Astrocyte of the cerebellum (primary cell): ENCODE measurements around the gene ZNF727.
"Not testable (repeated sequence)": the region's sequence is repeated elsewhere in the genome, so short reads cannot be mapped to it uniquely, and the experiment has no call there.

Experiments
- DNase-seq: peaks from one replicate; pipeline ENCODE4 v3.0.0-alpha.2; 2011; ENCODE audit warnings: low read depth
- H3K4me3 ChIP-seq: 2 replicates; pipeline ENCODE4 v1.5.1; 2011; ENCODE audit warnings: mild to moderate bottlenecking, low read depth, low read length, moderate library complexity
- in situ Hi-C: cut with HindIII; loops from 2 replicates; pipeline ENCODE4 v1.10.0; 2017; ENCODE audit warnings: low sequenced_read_pairs
- TF ChIP-seq, protein P1 (sequence below): IDR thresholded peaks from 2 replicates; pipeline ENCODE4 v1.5.1; 2012; ENCODE audit warnings: low read length, low read depth, moderate library complexity, mild to moderate bottlenecking; ENCODE audit errors: missing control alignments

The ZNF727 gene

DNA sequence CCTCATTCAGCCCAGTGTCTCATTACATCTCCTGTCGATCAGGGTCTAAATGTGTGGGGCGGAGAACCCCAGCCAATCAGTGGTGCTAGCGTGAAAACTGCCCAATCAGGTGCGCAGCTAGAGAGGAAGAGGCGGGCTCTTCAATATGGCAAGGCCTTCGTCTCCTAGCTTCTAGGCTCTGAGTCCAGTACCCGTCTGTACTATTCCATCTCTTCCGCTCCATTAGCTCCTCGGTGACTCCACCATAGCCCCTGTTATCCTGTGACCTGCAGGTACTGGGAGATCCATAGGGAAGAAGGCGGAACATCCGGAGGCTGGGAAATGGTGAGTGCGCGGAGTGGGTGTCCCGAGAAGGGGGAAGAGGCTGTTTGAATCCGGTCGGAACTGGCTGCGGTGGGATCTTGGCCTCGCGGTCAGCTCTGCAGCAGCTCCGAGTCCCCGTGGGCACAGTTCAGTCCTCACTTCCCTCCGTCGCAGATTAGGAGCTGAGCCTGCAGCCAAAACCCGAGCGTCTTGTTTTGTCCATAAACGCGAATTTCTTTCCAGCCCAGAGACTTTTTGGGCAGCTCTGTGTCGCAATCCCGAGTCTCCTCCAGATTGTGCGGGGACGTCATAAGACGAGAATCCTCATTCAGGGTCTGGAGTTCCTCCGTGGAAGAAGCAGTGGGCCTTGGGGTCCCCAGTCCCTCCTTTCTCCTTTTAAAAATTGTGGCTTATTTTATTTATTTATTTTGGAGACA is at the start of gene ZNF727:
Gene ZNF727, plus strand, starts transcription at position 134 of the 740 bp plus-strand sequence. Its CDS starts 188 bp downstream, at position 322.
- DNase-seq, result no peak
- in situ Hi-C loops, result no loop called here
- TF ChIP-seq, protein P1, sequence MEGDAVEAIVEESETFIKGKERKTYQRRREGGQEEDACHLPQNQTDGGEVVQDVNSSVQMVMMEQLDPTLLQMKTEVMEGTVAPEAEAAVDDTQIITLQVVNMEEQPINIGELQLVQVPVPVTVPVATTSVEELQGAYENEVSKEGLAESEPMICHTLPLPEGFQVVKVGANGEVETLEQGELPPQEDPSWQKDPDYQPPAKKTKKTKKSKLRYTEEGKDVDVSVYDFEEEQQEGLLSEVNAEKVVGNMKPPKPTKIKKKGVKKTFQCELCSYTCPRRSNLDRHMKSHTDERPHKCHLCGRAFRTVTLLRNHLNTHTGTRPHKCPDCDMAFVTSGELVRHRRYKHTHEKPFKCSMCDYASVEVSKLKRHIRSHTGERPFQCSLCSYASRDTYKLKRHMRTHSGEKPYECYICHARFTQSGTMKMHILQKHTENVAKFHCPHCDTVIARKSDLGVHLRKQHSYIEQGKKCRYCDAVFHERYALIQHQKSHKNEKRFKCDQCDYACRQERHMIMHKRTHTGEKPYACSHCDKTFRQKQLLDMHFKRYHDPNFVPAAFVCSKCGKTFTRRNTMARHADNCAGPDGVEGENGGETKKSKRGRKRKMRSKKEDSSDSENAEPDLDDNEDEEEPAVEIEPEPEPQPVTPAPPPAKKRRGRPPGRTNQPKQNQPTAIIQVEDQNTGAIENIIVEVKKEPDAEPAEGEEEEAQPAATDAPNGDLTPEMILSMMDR, result no peak
- no peak within 1 kb of the TSS for H3K4me3 ChIP-seq

DNA sequence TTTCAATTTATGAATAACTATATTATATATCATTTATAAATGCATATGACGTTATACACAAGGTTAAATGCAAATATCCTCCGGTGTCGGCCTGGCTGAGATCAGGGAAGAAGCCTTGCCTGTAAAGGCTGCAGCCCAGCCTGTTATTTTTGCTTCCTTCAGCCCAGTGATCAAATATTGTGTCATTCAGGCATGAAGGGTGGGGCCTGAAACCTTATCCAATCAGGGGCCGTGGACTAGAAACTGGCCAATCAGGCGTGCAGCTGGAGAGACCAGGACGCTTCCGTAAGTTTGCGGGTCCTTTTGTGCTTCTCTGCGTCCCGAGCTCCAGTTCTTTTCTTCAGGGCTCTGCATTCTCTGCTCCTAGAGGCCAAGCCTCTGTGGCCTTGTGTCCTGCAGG is 46.7 kb upstream of the ZNF727 start, which contains the start of gene ZNF722:
Gene ZNF722, plus strand, starts transcription at position 301 of the 400 bp plus-strand sequence. CDS start 113 bp downstream, outside the sequence.
- H3K4me3 ChIP-seq, result no peak within 1 kb of the TSS
- TF ChIP-seq, protein P1, result no peak
- DNase-seq, result no peak
- in situ Hi-C loops, result no loop called here

GRCh38 chr7:64015496-64015895 is 29.7 kb upstream of the ZNF727 start:
- DNase-seq, H3K4me3 ChIP-seq, in situ Hi-C loops: not testable (repeated sequence)

GRCh38 chr7:64035388-64035787 is 9.8 kb upstream of the ZNF727 start:
- H3K4me3 ChIP-seq, result no peak overlapping the region
- in situ Hi-C loops, result no loop called here
- TF ChIP-seq, protein P1, result no peak
- no peak for DNase-seq

- in situ Hi-C loops, result no loop called here
- H3K4me3 ChIP-seq, result no peak overlapping the region
- TF ChIP-seq, protein P1, result no peak
- no peak for DNase-seq
Observed at GRCh38 chr7:64037095-64037494, 8.1 kb upstream of the ZNF727 start.

GRCh38 chr7:64046041-64046389 is 781 bp downstream of the ZNF727 start:
- in situ Hi-C loops, result no loop called here
- DNase-seq, result no peak
- TF ChIP-seq, protein P1, result no peak
- H3K4me3 ChIP-seq, result no peak overlapping the region

DNA sequence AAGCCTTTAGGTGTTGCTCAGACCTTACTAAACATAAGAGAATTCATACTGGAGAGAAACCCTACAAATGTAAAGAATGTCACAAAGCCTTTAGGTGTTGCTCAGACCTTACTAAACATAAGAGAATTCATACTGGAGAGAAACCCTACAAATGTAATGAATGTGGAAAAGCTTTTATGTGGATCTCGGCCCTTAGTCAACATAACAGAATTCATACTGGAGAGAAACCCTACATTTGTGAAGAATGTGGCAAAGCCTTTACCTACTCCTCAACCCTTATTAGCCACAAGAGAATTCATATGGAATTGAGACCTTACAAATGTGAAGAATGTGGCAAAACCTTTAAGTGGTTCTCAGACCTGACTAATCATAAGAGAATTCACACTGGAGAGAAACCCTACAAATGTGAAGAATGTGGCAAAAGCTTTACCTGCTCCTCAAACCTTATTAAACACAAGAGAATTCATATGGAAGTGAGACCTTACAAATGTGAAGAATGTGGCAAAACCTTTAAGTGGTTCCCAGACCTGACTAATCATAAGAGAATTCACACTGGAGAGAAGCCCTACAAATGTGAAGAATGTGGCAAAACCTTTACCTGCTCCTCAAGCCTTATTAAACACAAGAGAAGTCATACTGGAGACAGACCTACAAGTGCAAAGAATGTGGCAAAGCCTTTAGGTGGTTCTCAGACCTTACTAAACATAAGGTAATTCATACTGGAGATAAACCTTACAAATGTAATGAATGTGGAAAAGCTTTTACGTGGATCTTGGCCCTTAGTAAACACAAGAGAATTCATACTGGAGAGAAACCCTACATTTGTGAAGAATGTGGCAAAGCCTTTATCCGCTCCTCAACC is 32.8 kb downstream of the ZNF727 start:
- in situ Hi-C loops, H3K4me3 ChIP-seq, DNase-seq: not testable (repeated sequence)
